Measurements from ENCODE around the gene MCC. TPM values are rescaled to one million over a fixed set of nuclear protein-coding genes. Genes with fewer than 3 reads are reported as not detected.

Gene MCC
- total RNA-seq, 1 donor from 2014 or later: 26.9 TPM

DNA sequence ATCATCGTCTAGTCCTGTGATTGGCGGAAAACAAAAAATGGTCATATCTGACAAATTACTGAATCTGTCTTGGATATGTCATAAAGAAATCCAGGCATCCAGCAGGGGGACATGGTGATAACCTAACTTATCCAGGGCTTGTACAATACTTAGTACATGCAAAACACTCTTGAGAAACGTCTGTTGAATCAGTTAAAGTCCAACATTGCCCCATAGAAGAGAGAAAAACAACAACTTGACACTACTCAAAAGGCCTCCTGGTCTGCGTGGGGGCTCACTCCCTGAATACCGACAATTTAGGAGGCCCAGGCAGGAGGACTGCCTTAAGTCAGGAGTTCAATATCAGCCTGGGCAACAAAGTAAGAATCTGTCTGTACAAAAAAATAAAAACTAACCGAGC, 294.1 kb downstream of the MCC start:
- FAIRE-seq: no peak
- H4K20me1 ChIP-seq (ENCODE audit: insufficient read depth, low read length): peaks cover 65% of the 10 kb centered on the region
- no peaks in the 10 kb centered on the region for H3K9me3 ChIP-seq (ENCODE audit: insufficient read depth, low read depth, low read length)
- H3K36me3 ChIP-seq (ENCODE audit: insufficient read depth, low read length): no peaks in the 10 kb centered on the region
- no peak overlapping the region for H3K27ac Mint-ChIP-seq (ENCODE audit: unreplicated experiment)
- H3K79me2 ChIP-seq (ENCODE audit: insufficient read depth, low read length): peaks cover 6% of the 10 kb centered on the region
- H3K4me1 ChIP-seq (ENCODE audit: insufficient read depth, low read length): peaks cover 11% of the 10 kb centered on the region
- no peak overlapping the region for H3K9ac ChIP-seq (ENCODE audit: low read length)
- no peak overlapping the region for H3K27ac ChIP-seq (ENCODE audit: low read depth, low read length)
- no peaks in the 10 kb centered on the region for H3K27me3 Mint-ChIP-seq (ENCODE audit: low read depth, unreplicated experiment)
- no peak for DNase-seq (ENCODE audit: low read depth)
- H3K9me3 Mint-ChIP-seq (ENCODE audit: unreplicated experiment): peaks cover 21% of the 10 kb centered on the region
- no peak overlapping the region for H3K4me3 ChIP-seq (ENCODE audit: insufficient read depth, low read depth, low read length)
- H3K4me2 ChIP-seq (ENCODE audit: low read length): no peak overlapping the region
- peaks cover 11% of the 10 kb centered on the region for H3K4me1 Mint-ChIP-seq (ENCODE audit: low read depth, unreplicated experiment)
- no peaks in the 10 kb centered on the region for H3K27me3 ChIP-seq (ENCODE audit: insufficient read depth, low read length)
- TF ChIP-seq, protein P1, sequence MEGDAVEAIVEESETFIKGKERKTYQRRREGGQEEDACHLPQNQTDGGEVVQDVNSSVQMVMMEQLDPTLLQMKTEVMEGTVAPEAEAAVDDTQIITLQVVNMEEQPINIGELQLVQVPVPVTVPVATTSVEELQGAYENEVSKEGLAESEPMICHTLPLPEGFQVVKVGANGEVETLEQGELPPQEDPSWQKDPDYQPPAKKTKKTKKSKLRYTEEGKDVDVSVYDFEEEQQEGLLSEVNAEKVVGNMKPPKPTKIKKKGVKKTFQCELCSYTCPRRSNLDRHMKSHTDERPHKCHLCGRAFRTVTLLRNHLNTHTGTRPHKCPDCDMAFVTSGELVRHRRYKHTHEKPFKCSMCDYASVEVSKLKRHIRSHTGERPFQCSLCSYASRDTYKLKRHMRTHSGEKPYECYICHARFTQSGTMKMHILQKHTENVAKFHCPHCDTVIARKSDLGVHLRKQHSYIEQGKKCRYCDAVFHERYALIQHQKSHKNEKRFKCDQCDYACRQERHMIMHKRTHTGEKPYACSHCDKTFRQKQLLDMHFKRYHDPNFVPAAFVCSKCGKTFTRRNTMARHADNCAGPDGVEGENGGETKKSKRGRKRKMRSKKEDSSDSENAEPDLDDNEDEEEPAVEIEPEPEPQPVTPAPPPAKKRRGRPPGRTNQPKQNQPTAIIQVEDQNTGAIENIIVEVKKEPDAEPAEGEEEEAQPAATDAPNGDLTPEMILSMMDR (IDR thresholded peaks at IDR 0.05; ENCODE audit: insufficient read depth, low read depth, low read length): no peak
- no peak for TF ChIP-seq EZH2 (IDR thresholded peaks at IDR 0.05; ENCODE audit: insufficient read depth, low read length)
- peaks cover 25% of the 10 kb centered on the region for H3K36me3 Mint-ChIP-seq (ENCODE audit: low read depth, unreplicated experiment)
- H2AFZ ChIP-seq (ENCODE audit: low read depth, low read length): no peak overlapping the region
- no peak overlapping the region for H3K4me3 Mint-ChIP-seq (ENCODE audit: unreplicated experiment)

DNA sequence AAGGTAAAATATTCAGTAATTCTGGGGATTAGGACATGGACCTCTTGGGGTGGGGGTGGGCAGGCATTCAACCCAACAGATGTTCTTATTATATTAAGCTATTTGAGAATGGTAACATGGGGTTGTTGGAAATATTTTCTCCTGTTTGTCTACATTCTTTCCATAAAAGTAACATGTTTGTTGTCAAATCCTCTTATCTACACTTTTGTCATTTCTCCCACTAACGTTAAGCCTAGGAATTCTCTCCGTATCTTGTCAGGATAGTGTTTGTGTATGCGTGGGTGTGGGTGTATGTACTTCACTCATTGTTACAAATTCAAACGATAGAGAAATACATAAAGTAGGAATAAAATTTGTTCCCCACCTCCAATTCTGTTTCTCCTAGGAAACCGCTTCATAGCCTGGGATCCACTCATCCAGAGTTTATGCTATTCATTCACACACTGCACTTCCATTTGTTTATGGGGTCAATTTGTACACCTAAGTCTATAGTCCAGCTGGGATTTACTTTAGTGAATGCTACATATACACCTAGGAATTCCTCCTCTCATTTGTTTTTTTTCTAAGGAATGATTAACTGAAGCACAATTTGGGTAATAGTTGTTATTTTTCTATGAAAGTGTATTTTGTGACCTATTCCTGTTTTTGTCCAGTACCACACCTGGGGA, 294.8 kb downstream of the MCC start:
- Histone ChIP-seq H3K79me2 (ENCODE audit: insufficient read depth, low read length) (peaks cover 6% of the 10 kb centered on the region), H3K9ac (ENCODE audit: low read length) (no peak overlapping the region), H3K27ac (ENCODE audit: low read depth, low read length) (no peak overlapping the region), H3K36me3 (ENCODE audit: insufficient read depth, low read length) (no peaks in the 10 kb centered on the region), H3K27me3 (ENCODE audit: insufficient read depth, low read length) (no peaks in the 10 kb centered on the region), H3K4me1 (ENCODE audit: insufficient read depth, low read length) (peaks cover 11% of the 10 kb centered on the region), H4K20me1 (ENCODE audit: insufficient read depth, low read length) (peaks cover 67% of the 10 kb centered on the region), H2AFZ (ENCODE audit: low read depth, low read length) (no peak overlapping the region), H3K4me2 (ENCODE audit: low read length) (no peak overlapping the region), H3K4me3 (ENCODE audit: insufficient read depth, low read depth, low read length) (no peak overlapping the region), H3K9me3 (ENCODE audit: insufficient read depth, low read depth, low read length) (no peaks in the 10 kb centered on the region)
- Mint-ChIP-seq H3K27ac (ENCODE audit: unreplicated experiment) (no peak overlapping the region), H3K4me1 (ENCODE audit: low read depth, unreplicated experiment) (peaks cover 10% of the 10 kb centered on the region), H3K36me3 (ENCODE audit: low read depth, unreplicated experiment) (peaks cover 25% of the 10 kb centered on the region), H3K27me3 (ENCODE audit: low read depth, unreplicated experiment) (no peaks in the 10 kb centered on the region), H3K9me3 (ENCODE audit: unreplicated experiment) (peaks cover 21% of the 10 kb centered on the region), H3K4me3 (ENCODE audit: unreplicated experiment) (no peak overlapping the region)
- DNase-seq (ENCODE audit: low read depth): no peak
- no peak for FAIRE-seq
- no peak for TF ChIP-seq EZH2 (IDR thresholded peaks at IDR 0.05; ENCODE audit: insufficient read depth, low read length)
- TF ChIP-seq, protein P1 (IDR thresholded peaks at IDR 0.05; ENCODE audit: insufficient read depth, low read depth, low read length): no peak

DNA sequence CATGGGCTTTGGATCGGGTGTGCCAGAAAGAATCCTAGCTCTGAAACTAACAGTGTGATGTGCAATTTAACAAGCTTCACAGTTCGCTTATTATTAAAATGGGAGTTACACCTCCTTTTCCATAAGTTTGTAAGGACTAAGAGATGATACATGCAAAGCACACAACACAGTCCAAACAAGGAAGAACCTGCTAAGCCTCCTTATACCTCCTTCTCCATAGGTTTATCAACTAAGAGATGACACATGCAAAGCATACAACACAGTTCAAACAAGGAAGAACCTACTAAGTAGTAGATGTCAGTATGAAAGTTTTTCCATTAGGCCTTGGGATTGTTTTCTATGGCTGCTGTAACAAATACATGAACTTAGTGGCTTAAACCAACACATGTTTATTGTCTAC, 295.7 kb downstream of the MCC start:
- H3K36me3 ChIP-seq (ENCODE audit: insufficient read depth, low read length): no peaks in the 10 kb centered on the region

More for the DNA sequence above, 295.7 kb downstream of the MCC start:
- no peak overlapping the region for H3K27ac ChIP-seq (ENCODE audit: low read depth, low read length)
- TF ChIP-seq, protein P1 (IDR thresholded peaks at IDR 0.05; ENCODE audit: insufficient read depth, low read depth, low read length): no peak
- TF ChIP-seq EZH2 (IDR thresholded peaks at IDR 0.05; ENCODE audit: insufficient read depth, low read length): no peak
- Mint-ChIP-seq H3K27ac (ENCODE audit: unreplicated experiment) (no peak overlapping the region), H3K4me1 (ENCODE audit: low read depth, unreplicated experiment) (peaks cover 10% of the 10 kb centered on the region), H3K36me3 (ENCODE audit: low read depth, unreplicated experiment) (peaks cover 25% of the 10 kb centered on the region), H3K9me3 (ENCODE audit: unreplicated experiment) (peaks cover 21% of the 10 kb centered on the region), H3K27me3 (ENCODE audit: low read depth, unreplicated experiment) (no peaks in the 10 kb centered on the region), H3K4me3 (ENCODE audit: unreplicated experiment) (no peak overlapping the region)
- H3K27me3 ChIP-seq (ENCODE audit: insufficient read depth, low read length): no peaks in the 10 kb centered on the region
- H3K4me3 ChIP-seq (ENCODE audit: insufficient read depth, low read depth, low read length): no peak overlapping the region
- peaks cover 9% of the 10 kb centered on the region for H3K79me2 ChIP-seq (ENCODE audit: insufficient read depth, low read length)
- H4K20me1 ChIP-seq (ENCODE audit: insufficient read depth, low read length): peaks cover 67% of the 10 kb centered on the region
- H3K9me3 ChIP-seq (ENCODE audit: insufficient read depth, low read depth, low read length): no peaks in the 10 kb centered on the region
- H3K9ac ChIP-seq (ENCODE audit: low read length): no peak overlapping the region
- peaks cover 11% of the 10 kb centered on the region for H3K4me1 ChIP-seq (ENCODE audit: insufficient read depth, low read length)
- no peak for DNase-seq (ENCODE audit: low read depth)
- H2AFZ ChIP-seq (ENCODE audit: low read depth, low read length): no peak overlapping the region
- no peak overlapping the region for H3K4me2 ChIP-seq (ENCODE audit: low read length)
- FAIRE-seq: no peak
